ENCODE data around the gene TNP2.

The TNP2 gene

DNA sequence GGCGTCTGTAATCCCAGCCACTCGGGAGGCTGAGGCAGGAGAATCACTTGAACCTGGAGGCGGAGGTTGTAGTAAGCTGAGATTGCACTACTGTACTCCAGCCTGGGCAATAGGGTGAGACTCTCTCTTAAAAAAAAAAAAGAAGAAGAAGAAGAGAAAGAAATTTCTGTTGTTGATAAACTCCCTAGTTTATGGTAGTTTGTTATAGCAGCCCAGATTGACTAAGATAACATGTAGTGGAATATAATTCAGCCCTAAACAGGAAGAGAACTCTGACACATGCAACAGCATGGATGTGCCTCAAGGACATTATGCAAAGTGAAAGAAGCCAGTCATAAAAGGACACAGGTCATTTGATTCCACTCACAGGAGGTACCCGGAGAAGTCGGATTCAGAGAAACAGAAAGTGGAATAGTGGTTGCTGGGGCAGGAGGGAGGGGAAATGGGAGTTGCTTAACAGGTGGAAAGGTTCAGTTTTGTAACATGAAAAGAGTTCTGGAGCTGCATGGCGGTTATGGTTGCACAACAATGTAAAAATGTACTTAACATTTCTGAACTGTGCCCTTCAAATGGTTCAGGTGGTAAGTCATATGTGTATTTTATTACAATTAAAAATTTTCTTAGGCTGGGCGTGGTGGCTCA lies 38.0 kb upstream of the TNP2 start:
- no peak overlapping the region for H3K4me3 ChIP-seq (ENCODE audit: low read length)
- H3K4me1 ChIP-seq (ENCODE audit: control insufficient read depth, low read length): peaks cover 92% of the 10 kb centered on the region
- peaks cover 24% of the 10 kb centered on the region for H3F3A ChIP-seq (ENCODE audit: control insufficient read depth, insufficient read depth)
- H3K9me3 ChIP-seq (ENCODE audit: control insufficient read depth, insufficient read depth, low read length): peaks cover 8% of the 10 kb centered on the region
- H3K4me2 ChIP-seq (ENCODE audit: low read length): no peak overlapping the region
- H3K27me3 ChIP-seq (ENCODE audit: control insufficient read depth, low read length): no peaks in the 10 kb centered on the region
- no peaks in the 10 kb centered on the region for H3K36me3 ChIP-seq (ENCODE audit: control insufficient read depth, low read length)
- H4K20me1 ChIP-seq (ENCODE audit: control insufficient read depth, insufficient read depth, low read depth, low read length): no peaks in the 10 kb centered on the region
- no peak for TF ChIP-seq EZH2phosphoT487 (IDR thresholded peaks at IDR 0.05; ENCODE audit: borderline replicate concordance, low read length)
- TF ChIP-seq, protein P1, sequence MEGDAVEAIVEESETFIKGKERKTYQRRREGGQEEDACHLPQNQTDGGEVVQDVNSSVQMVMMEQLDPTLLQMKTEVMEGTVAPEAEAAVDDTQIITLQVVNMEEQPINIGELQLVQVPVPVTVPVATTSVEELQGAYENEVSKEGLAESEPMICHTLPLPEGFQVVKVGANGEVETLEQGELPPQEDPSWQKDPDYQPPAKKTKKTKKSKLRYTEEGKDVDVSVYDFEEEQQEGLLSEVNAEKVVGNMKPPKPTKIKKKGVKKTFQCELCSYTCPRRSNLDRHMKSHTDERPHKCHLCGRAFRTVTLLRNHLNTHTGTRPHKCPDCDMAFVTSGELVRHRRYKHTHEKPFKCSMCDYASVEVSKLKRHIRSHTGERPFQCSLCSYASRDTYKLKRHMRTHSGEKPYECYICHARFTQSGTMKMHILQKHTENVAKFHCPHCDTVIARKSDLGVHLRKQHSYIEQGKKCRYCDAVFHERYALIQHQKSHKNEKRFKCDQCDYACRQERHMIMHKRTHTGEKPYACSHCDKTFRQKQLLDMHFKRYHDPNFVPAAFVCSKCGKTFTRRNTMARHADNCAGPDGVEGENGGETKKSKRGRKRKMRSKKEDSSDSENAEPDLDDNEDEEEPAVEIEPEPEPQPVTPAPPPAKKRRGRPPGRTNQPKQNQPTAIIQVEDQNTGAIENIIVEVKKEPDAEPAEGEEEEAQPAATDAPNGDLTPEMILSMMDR (IDR thresholded peaks at IDR 0.05; ENCODE audit: low read depth, low read length, poor library complexity, severe bottlenecking): no peak
- H3K9me2 ChIP-seq (replicated peaks; ENCODE audit: control insufficient read depth, low read length): no peaks in the 10 kb centered on the region
- no peak overlapping the region for H3K27ac ChIP-seq (ENCODE audit: low read depth, low read length)
- H3K79me2 ChIP-seq (ENCODE audit: control insufficient read depth, low read length): no peaks in the 10 kb centered on the region

DNA sequence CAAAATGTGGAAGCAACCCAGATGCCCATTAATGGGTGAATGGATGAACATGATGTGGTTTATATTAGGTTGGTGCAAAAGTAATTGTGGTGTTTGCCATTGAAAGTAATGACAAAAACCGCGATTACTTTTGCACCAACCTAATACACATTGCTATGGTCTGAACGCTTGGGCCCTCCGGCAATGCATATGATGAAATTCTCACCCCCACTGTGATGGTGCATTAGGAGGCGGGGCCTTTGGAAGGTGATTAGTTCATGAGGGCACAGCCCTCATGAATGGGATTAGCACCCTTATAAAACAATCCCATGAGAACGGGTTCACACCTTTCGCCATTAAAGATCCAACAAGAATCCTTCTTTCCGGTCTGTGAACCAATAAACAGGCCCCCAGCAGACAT lies 37.3 kb upstream of the TNP2 start:
- H3K27ac ChIP-seq (ENCODE audit: low read depth, low read length): no peak overlapping the region
- no peaks in the 10 kb centered on the region for H3K9me2 ChIP-seq (replicated peaks; ENCODE audit: control insufficient read depth, low read length)
- peaks cover 27% of the 10 kb centered on the region for H3F3A ChIP-seq (ENCODE audit: control insufficient read depth, insufficient read depth)
- H4K20me1 ChIP-seq (ENCODE audit: control insufficient read depth, insufficient read depth, low read depth, low read length): no peaks in the 10 kb centered on the region
- no peak overlapping the region for H3K4me3 ChIP-seq (ENCODE audit: low read length)
- no peaks in the 10 kb centered on the region for H3K79me2 ChIP-seq (ENCODE audit: control insufficient read depth, low read length)
- peaks cover 8% of the 10 kb centered on the region for H3K9me3 ChIP-seq (ENCODE audit: control insufficient read depth, insufficient read depth, low read length)
- no peaks in the 10 kb centered on the region for H3K27me3 ChIP-seq (ENCODE audit: control insufficient read depth, low read length)
- TF ChIP-seq, protein P1 (IDR thresholded peaks at IDR 0.05; ENCODE audit: low read depth, low read length, poor library complexity, severe bottlenecking): no peak
- TF ChIP-seq EZH2phosphoT487 (IDR thresholded peaks at IDR 0.05; ENCODE audit: borderline replicate concordance, low read length): no peak
- peaks cover 92% of the 10 kb centered on the region for H3K4me1 ChIP-seq (ENCODE audit: control insufficient read depth, low read length)
- H3K36me3 ChIP-seq (ENCODE audit: control insufficient read depth, low read length): no peaks in the 10 kb centered on the region
- no peak overlapping the region for H3K4me2 ChIP-seq (ENCODE audit: low read length)

DNA sequence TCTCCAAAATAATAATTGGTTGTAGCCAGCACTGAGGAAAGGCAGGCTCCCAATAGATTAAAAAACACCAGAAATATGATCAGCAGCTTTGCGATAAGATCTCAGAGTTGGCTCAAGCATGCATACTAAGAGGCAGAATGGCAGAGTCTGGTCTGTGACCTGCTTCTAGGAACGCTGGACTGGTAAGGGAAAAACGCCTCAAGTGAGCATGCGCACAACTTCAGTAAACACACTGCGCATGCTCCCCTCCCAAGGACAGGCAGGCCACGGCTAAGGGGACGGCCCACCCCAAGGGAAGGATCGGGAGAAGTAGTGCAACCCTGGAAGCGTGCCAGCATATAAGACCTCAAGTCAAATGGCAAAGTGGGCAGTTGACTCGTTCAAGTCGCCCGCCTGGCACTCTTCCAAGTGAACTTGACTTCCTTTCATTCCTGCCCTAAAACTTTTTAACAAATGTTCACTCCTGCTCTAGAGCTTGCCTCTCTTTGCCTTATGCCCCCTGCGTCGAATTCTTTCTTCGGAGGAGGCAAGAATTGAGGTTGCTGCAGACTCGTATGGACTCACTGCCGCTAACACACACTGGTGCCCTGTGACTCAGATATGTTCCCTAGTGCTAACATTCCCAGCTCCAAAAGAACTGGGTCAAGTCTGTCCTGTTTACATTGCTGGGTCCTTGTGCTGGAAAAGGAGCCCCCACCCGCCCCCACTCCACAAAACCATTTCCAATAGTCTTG lies 34.4 kb upstream of the TNP2 start:
- no peaks in the 10 kb centered on the region for H3K9me2 ChIP-seq (replicated peaks; ENCODE audit: control insufficient read depth, low read length)
- H3K4me2 ChIP-seq (ENCODE audit: low read length): peak overlapping the region; percentile 15
- H4K20me1 ChIP-seq (ENCODE audit: control insufficient read depth, insufficient read depth, low read depth, low read length): no peaks in the 10 kb centered on the region
- H3K9me3 ChIP-seq (ENCODE audit: control insufficient read depth, insufficient read depth, low read length): peaks cover 8% of the 10 kb centered on the region
- no peak overlapping the region; the same call in 1 of the 2 replicates for H3K27ac ChIP-seq (ENCODE audit: low read depth, low read length)
- H3K27me3 ChIP-seq (ENCODE audit: control insufficient read depth, low read length): no peaks in the 10 kb centered on the region
- peaks cover 90% of the 10 kb centered on the region for H3K4me1 ChIP-seq (ENCODE audit: control insufficient read depth, low read length)
- no peaks in the 10 kb centered on the region for H3K36me3 ChIP-seq (ENCODE audit: control insufficient read depth, low read length)
- TF ChIP-seq, protein P1 (IDR thresholded peaks at IDR 0.05; ENCODE audit: low read depth, low read length, poor library complexity, severe bottlenecking): no peak
- no peak for TF ChIP-seq EZH2phosphoT487 (IDR thresholded peaks at IDR 0.05; ENCODE audit: borderline replicate concordance, low read length)
- peaks cover 21% of the 10 kb centered on the region for H3F3A ChIP-seq (ENCODE audit: control insufficient read depth, insufficient read depth)
- no peaks in the 10 kb centered on the region for H3K79me2 ChIP-seq (ENCODE audit: control insufficient read depth, low read length)
- no peak overlapping the region for H3K4me3 ChIP-seq (ENCODE audit: low read length)
